Tibial artery (tissue), 4 donors: ENCODE measurements around the gene SLC16A7.

Source experiments
- DNase-seq, 2 donors: peaks; one replicate each; pipeline ENCODE4 v3.0.0-alpha.2; 2019
- H3K27ac ChIP-seq, 2 donors: fragments of 200-600 bp; sonication (generic) in 1 of 2; 1 replicate in 1 of 2; 2 replicates in 1 of 2; pipeline ENCODE4 v1.5.1; 2018 to 2019; ENCODE audit warnings: mild to moderate bottlenecking in 1 of 2
- H3K27me3 ChIP-seq, 2 donors: fragments of 200-600 bp; sonication (generic) in 1 of 2; one replicate each; pipeline versions ENCODE4 v1.5.1 to v1.6.0; 2016 to 2019
- H3K36me3 ChIP-seq, 3 donors: fragments of 200-600 bp; sonication (generic) in 2 of 3; one replicate each; pipeline ENCODE4 v1.5.1; 2016 to 2019; ENCODE audit warnings: mild to moderate bottlenecking in 2 of 3
- H3K4me1 ChIP-seq, 4 donors: fragments of 200-600 bp; sonication (generic) in 2 of 4; 1 replicate in 3 of 4; 2 replicates in 1 of 4; pipeline ENCODE4 v1.5.1; 2016 to 2019
- H3K4me3 ChIP-seq, 2 donors: fragments of 200-600 bp; sonication (generic) in 1 of 2; 1 replicate in 1 of 2; 2 replicates in 1 of 2; pipeline ENCODE4 v1.5.1; 2018 to 2019; ENCODE audit warnings: mild to moderate bottlenecking in 2 of 2
- H3K9me3 ChIP-seq, 3 donors: fragments of 200-600 bp; sonication (generic) in 1 of 3; one replicate each; pipeline ENCODE4 v1.5.1; 2016 to 2019
- intact Hi-C: fragments of 100-400 bp; cut with DNase I; formaldehyde crosslinking; loops from one replicate; pipeline ENCODE4 v1.15.0; 2023; ENCODE audit warnings: low total_unique reads
- TF ChIP-seq, protein P1 (sequence below), 2 experiments: fragments of 200-600 bp in 1 of 2; fragments of 450-650 bp in 1 of 2; IDR thresholded peaks; one replicate each; pipeline ENCODE4 v1.5.1; 2017 to 2019; ENCODE audit warnings: antibody characterized with exemption in 2 of 2, mild to moderate bottlenecking in 1 of 2, moderate library complexity in 1 of 2

The SLC16A7 gene

DNA sequence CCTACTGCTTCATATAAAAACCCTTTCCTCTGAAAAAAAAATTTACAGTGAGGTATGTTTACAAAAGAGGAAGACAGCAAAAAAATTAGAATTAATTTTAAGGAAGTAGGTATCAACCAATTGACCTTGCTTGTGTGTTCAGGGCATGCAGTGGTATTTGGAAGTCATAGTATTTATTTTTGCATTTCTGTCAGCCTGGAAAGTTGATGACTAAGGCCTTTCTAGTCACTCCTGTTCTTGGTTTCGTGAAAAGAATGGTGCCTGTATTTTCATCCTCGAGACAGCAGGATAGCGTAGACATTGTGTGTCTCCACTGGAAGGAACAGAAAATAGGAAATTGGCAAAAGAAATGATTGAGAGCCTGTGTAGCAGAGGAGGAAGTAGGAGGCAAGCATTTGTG is 24.5 kb downstream of the SLC16A7 start:
- no peak overlapping the region for H3K4me3 ChIP-seq
- H3K4me1 ChIP-seq = peaks cover 0 to 42% (median 3%) of the 10 kb centered on the region in 4 donors
- no peaks in the 10 kb centered on the region for H3K36me3 ChIP-seq
- no peak for DNase-seq
- intact Hi-C loops = no loop called here
- no peaks in the 10 kb centered on the region for H3K9me3 ChIP-seq
- TF ChIP-seq, protein P1, sequence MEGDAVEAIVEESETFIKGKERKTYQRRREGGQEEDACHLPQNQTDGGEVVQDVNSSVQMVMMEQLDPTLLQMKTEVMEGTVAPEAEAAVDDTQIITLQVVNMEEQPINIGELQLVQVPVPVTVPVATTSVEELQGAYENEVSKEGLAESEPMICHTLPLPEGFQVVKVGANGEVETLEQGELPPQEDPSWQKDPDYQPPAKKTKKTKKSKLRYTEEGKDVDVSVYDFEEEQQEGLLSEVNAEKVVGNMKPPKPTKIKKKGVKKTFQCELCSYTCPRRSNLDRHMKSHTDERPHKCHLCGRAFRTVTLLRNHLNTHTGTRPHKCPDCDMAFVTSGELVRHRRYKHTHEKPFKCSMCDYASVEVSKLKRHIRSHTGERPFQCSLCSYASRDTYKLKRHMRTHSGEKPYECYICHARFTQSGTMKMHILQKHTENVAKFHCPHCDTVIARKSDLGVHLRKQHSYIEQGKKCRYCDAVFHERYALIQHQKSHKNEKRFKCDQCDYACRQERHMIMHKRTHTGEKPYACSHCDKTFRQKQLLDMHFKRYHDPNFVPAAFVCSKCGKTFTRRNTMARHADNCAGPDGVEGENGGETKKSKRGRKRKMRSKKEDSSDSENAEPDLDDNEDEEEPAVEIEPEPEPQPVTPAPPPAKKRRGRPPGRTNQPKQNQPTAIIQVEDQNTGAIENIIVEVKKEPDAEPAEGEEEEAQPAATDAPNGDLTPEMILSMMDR (IDR thresholded peaks at IDR 0.05) = no peak
- no peaks in the 10 kb centered on the region for H3K27me3 ChIP-seq
- H3K27ac ChIP-seq = no peak overlapping the region

DNA sequence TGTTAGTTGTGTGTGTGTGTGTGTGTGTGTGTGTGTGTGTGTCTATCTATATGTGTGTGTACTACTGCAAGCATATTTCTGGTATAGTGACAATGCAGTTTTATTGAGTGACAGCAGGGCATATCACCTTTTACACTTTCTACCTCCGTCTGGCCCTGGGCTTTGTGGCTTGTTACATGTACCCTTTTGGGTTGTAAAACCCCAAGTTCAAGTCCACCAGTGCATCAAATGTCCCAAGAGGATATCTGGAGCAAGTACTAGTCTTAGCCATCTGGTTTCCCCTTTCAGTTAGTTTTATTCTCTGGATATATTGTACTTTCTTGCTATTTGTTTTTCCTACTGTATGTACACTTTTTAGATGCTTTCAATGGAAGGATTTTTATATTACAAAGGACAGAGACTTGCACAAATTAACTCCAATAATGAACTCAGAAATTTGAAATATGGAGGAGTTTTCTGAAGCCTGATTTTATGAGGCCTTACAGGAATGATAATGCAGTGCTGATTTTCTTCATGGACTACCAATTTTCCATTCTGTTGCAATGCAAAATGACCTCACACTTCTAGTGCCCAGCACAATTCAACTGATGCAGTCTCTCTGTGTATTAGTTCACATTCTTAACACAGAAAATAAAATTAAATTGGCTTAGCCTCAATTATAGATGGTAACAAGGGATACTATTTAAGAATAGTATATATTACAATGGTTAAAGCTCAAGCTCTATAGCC is 29.1 kb downstream of the SLC16A7 start:
- Histone ChIP-seq H3K27ac (no peak overlapping the region), H3K36me3 (no peaks in the 10 kb centered on the region), H3K27me3 (no peaks in the 10 kb centered on the region), H3K9me3 (no peaks in the 10 kb centered on the region), H3K4me3 (no peak overlapping the region), H3K4me1 (peaks cover 0 to 12% (median 0%) of the 10 kb centered on the region in 4 donors)
- TF ChIP-seq, protein P1 (IDR thresholded peaks at IDR 0.05) = no peak
- intact Hi-C loops = no loop called here
- DNase-seq = no peak

DNA sequence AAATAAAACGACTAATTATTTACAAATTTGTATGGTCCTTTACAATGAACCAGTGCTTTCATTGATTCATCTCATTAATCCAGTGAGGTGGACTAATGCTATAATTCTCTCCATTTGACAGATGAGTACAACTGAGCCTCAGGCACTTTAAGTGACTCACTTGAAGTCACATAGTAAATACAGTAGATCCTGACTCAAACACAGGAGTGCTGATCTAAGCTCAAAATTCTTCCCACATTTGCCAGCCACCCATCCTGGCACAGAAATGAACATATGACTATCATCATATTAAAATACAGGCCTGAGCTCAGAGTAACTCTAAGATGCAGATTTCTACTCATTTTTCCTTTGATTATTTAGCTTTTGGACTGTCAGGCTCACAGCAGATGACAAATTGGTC is 30.6 kb downstream of the SLC16A7 start:
- no peak for DNase-seq
- Histone ChIP-seq H3K27me3 (no peaks in the 10 kb centered on the region), H3K4me3 (no peak overlapping the region), H3K9me3 (no peaks in the 10 kb centered on the region), H3K4me1 (peaks cover 0 to 5% (median 0%) of the 10 kb centered on the region in 4 donors), H3K36me3 (no peaks in the 10 kb centered on the region), H3K27ac (no peak overlapping the region)
- TF ChIP-seq, protein P1 (IDR thresholded peaks at IDR 0.05) = no peak
- intact Hi-C loops = no loop called here

DNA sequence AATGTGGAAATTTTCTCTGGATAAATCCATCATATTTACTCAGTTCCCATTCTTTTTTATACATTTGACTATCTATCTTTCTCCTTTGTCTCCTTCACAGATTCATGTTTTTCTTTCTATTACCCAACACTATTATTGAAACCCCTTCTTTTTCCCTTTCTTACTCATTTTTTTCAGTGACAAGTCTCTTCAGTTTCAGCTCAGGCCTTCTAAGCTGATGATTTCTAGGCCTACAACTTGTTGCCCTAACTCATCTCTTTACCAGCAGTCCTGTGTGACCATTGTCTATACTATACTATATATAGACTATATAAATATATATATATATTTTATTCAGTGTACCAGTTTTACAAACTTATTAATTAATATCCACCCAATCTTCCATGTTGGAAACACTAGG is 31.8 kb downstream of the SLC16A7 start:
- intact Hi-C loops = no loop called here
- no peak overlapping the region for H3K27ac ChIP-seq
- TF ChIP-seq, protein P1 (IDR thresholded peaks at IDR 0.05) = no peak
- H3K36me3 ChIP-seq = no peaks in the 10 kb centered on the region
- DNase-seq = no peak
- H3K9me3 ChIP-seq = no peaks in the 10 kb centered on the region
- H3K4me1 ChIP-seq = peaks cover 0 to 17% (median 0%) of the 10 kb centered on the region in 4 donors
- no peaks in the 10 kb centered on the region for H3K27me3 ChIP-seq
- H3K4me3 ChIP-seq = no peak overlapping the region

DNA sequence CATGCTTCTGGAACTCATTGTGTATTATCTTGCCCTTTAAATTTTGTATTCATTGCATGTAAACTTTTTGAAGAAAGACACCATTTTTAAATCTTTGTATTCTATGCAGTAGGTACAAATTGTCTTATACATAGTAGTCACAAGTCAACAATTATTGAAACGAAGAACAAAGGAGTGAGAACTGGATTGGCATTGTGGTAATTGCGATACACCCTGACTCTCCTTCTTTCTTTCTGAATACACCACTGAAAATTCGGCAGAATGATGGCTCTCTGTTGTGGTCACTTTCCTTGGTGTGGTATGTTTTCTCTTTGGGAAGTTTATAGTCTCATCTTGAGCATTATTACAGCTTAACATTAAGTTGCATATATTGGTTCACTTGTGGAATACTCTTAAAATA is 34.1 kb downstream of the SLC16A7 start:
- no peaks in the 10 kb centered on the region for H3K27me3 ChIP-seq
- no peak overlapping the region for H3K27ac ChIP-seq
- intact Hi-C loops = no loop called here
- no peak for DNase-seq
- TF ChIP-seq, protein P1 (IDR thresholded peaks at IDR 0.05) = no peak
- no peaks in the 10 kb centered on the region for H3K36me3 ChIP-seq
- peaks cover 0 to 21% (median 0%) of the 10 kb centered on the region in 4 donors for H3K4me1 ChIP-seq
- H3K4me3 ChIP-seq = no peak overlapping the region
- H3K9me3 ChIP-seq = no peaks in the 10 kb centered on the region
